Measurements from ENCODE around the gene MMAB. TPM values are rescaled to one million over a fixed set of nuclear protein-coding genes. Genes with fewer than 3 reads are reported as not detected.

Gene MMAB
- total RNA-seq, 1 experiment from 2014 or later, result 51.2 TPM

DNA sequence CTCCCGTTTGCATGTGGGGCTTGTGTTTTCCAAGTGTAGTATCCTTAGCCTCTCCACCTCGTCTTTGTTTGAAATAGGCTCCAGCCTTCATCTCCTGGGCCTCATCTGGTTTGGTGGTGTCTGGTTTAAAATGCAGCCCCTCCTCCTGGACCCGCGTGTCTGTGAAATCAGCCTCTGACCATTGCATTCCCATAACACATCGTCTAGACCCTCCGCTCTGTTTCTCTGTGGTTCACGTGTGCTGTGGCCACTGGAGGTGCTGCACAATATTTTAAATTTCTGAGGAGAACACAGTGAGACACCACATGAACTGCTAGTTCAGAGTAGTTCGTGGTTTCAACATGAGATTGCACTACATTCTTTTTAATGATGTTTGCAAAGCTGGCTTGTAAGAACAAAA is 60.3 kb downstream of the MMAB start:
- DNase-seq (ENCODE audit: low spot score), result no peak

DNA sequence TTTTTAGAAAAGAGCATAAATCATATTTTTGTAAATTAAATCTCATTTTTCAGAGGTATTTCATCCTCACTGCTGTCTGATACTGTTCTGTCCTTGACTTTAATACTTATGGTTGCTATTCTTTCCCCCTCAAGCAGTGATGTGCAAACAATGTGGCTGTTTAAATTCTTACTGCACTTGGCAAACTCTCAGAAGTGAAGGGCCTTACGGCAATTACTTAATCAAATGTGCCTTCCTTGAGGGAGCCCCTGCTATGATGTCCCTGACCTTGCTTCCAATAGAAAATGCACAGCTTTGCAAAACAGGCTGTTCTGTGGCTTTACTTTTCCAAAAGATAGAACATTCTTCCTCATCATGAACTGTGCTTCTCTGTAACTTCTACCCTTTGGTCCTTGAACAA is 60.7 kb downstream of the MMAB start:
- DNase-seq (ENCODE audit: low spot score), result no peak

DNA sequence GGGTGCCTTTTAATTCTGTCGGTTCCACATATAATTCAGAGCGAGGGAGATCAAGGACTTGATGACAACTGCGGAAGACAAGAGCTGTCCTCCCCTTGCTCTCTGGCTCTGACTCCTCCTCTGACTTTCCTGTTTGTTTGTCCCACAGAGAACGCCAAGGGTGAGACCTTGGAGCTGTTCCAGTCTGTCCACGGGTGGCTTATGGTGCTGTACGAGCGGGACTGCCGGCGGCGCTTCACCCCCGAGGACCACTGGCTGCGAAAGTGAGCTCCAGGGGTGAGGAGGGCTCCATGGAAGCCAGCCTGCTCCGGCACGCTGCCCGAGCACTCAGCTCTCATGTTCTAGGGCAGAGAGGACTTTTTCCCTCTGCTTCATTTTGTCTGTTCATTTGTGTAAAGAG is 63.1 kb downstream of the MMAB start:
- DNase-seq (ENCODE audit: low spot score), result no peak

DNA sequence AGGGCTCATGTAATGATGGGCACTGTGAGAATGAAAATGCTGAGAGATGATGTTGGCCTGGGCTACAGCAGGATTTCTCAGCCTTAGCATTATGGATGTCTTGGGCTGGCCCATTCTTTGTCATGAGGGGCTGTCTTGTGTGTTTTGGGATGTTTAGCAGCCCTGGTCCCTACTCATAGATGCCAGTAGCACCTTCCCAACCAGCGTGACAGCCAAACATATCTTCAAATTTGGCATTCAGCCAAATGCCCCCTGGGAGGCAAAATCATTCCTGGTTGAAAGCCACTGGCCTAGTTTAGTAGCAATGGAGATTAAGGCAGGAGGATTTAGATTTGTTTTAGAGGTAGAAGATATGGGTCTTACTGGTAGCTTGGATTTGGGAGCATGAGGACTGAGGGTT is 69.2 kb downstream of the MMAB start:
- DNase-seq (ENCODE audit: low spot score), result no peak

Other genes starting within 250 kb of the MMAB start
- not detected in 2 replicates for gene MYO1H, start 225.6 kb downstream of the MMAB start, total RNA-seq (2014; rRNA removed; shearing (Covaris generic))
- 19.6 and 53.6 TPM in 2 replicates for gene KCTD10, start 96.2 kb downstream of the MMAB start, total RNA-seq (2014; rRNA removed; shearing (Covaris generic))
- gene UBE3B, start 95.9 kb downstream of the MMAB start, total RNA-seq (2014; rRNA removed; shearing (Covaris generic)), result 28.4 and 30.2 TPM in 2 replicates
- gene MVK, start 290 bp upstream of the MMAB start, total RNA-seq (2014; rRNA removed; shearing (Covaris generic)), result 18.7 and 30.2 TPM in 2 replicates
- 3.7 and 4.2 TPM in 2 replicates for gene FAM222A, start 140.3 kb upstream of the MMAB start, total RNA-seq (2014; rRNA removed; shearing (Covaris generic))

All from A172 (cell line).